Smooth muscle cell of bladder (primary cell): Measurements from ENCODE around the gene TRMT1. TPM values are rescaled to one million over a fixed set of nuclear protein-coding genes. Genes with fewer than 3 reads are reported as not detected.

Source experiments
- total RNA-seq: library from RNA; depleted of rRNA; stranded (reverse); fragments of >200 nt; gene quantifications from 2 replicates; pipeline ENCODE4 v1.2.3, GENCODE V29; 2014

Gene TRMT1
- total RNA-seq = 21.9 and 28.4 TPM in 2 replicates

GRCh38 chr19:13116282-13117175, at the start of gene TRMT1:
TRMT1 (minus strand) TSS chr19:13116740; CDS start chr19:13116399, 341 bp downstream.

GRCh38 chr19:13150187-13150930, 33.8 kb upstream of the TRMT1 start, which contains the start of the genes IER2 and STX10:
IER2 (plus strand) TSS chr19:13150411; CDS start chr19:13153187, 2,776 bp downstream.
STX10 (minus strand) TSS chr19:13150375; CDS start chr19:13150173, 202 bp downstream.

GRCh38 chr19:13117772-13118423, 1.4 kb upstream of the TRMT1 start, which contains the start of gene NACC1:
NACC1 (plus strand) TSS chr19:13118264; CDS start chr19:13135208, 16,944 bp downstream.

GRCh38 chr19:13102666-13103580, 13.6 kb downstream of the TRMT1 start, which contains the start of gene LYL1:
LYL1 (minus strand) TSS chr19:13102858; CDS start chr19:13101171, 1,687 bp downstream.

Other genes starting within 250 kb of the TRMT1 start
- 30.4 and 35.7 TPM in 2 replicates for gene DNASE2, start 235.3 kb downstream of the TRMT1 start, total RNA-seq
- gene KLF1, start 229.5 kb downstream of the TRMT1 start, total RNA-seq = 0.09 TPM in 1 of 2 replicates, not detected in the other
- gene GCDH, start 225.6 kb downstream of the TRMT1 start, total RNA-seq = 15.4 and 17.2 TPM in 2 replicates
- gene SYCE2, start 197.4 kb downstream of the TRMT1 start, total RNA-seq = 0.14 TPM in 1 of 2 replicates, not detected in the other
- gene FARSA, start 183.0 kb downstream of the TRMT1 start, total RNA-seq = 42.1 and 52.3 TPM in 2 replicates
- gene CALR, start 178.1 kb downstream of the TRMT1 start, total RNA-seq = 2,199 and 2,490 TPM in 2 replicates
- 43.9 and 64.8 TPM in 2 replicates for gene RAD23A, start 170.9 kb downstream of the TRMT1 start, total RNA-seq
- 25.8 and 30.0 TPM in 2 replicates for gene GADD45GIP1, start 159.5 kb downstream of the TRMT1 start, total RNA-seq
- gene DAND5, start 147.2 kb downstream of the TRMT1 start, total RNA-seq = not detected in 2 replicates
- 36.8 and 44.9 TPM in 2 replicates for gene NFIX, start 121.3 kb downstream of the TRMT1 start, total RNA-seq
- gene LYL1, start 13.9 kb downstream of the TRMT1 start, total RNA-seq = 1.2 and 1.4 TPM in 2 replicates
- 27.7 and 38.6 TPM in 2 replicates for gene NACC1, start 1.5 kb upstream of the TRMT1 start, total RNA-seq
- 67.1 and 81.0 TPM in 2 replicates for gene STX10, start 33.6 kb upstream of the TRMT1 start, total RNA-seq
- gene IER2, start 33.7 kb upstream of the TRMT1 start, total RNA-seq = 6.5 and 11.2 TPM in 2 replicates